Immature natural killer cell (primary cell): ENCODE results near the gene GALNT7. TPM values are rescaled to one million over a fixed set of nuclear protein-coding genes. Genes with fewer than 3 reads are reported as not detected.

ENCODE experiments used
- DNase-seq, 3 donors: peaks; one replicate each; pipeline ENCODE4 v3.0.0; 2022; ENCODE audit warnings: mixed read lengths in 1 of 3
- H3K27ac Mint-ChIP-seq, 6 donors: one replicate each; pipeline ENCODE4 v1.8.0; 2020; ENCODE audit warnings: mixed read lengths in 6 of 6, mild to moderate bottlenecking in 5 of 6, inconsistent platforms in 4 of 6, moderate library complexity in 3 of 6
- H3K27me3 Mint-ChIP-seq, 3 donors: one replicate each; pipeline ENCODE4 v1.8.0; 2020 to 2021; ENCODE audit warnings: low read depth in 3 of 3, mild to moderate bottlenecking in 3 of 3, mixed read lengths in 3 of 3, moderate library complexity in 3 of 3, inconsistent platforms in 1 of 3
- H3K36me3 Mint-ChIP-seq, 3 donors: one replicate each; pipeline ENCODE4 v1.8.0; 2020; ENCODE audit warnings: mixed read lengths in 3 of 3, inconsistent platforms in 2 of 3, mild to moderate bottlenecking in 2 of 3
- H3K4me1 Mint-ChIP-seq, 2 donors: one replicate each; pipeline ENCODE4 v1.8.0; 2020; ENCODE audit warnings: inconsistent platforms in 2 of 2, mild to moderate bottlenecking in 2 of 2, mixed read lengths in 2 of 2, moderate library complexity in 1 of 2
- H3K4me3 Mint-ChIP-seq, 5 donors: one replicate each; pipeline ENCODE4 v1.8.0; 2020; ENCODE audit warnings: mild to moderate bottlenecking in 5 of 5, mixed read lengths in 5 of 5, inconsistent platforms in 3 of 5, moderate library complexity in 3 of 5
- H3K9me3 Mint-ChIP-seq, 6 donors: one replicate each; pipeline ENCODE4 v1.8.0; 2020; ENCODE audit warnings: mild to moderate bottlenecking in 6 of 6, mixed read lengths in 6 of 6, inconsistent platforms in 4 of 6, moderate library complexity in 3 of 6
- polyA plus RNA-seq, 3 donors: library from polyadenylated mRNA; unstranded; fragments of 300-500 nt; fragmentation: Illumina TruSeq; gene quantifications; one replicate each; pipeline ENCODE4 v1.2.3, GENCODE V29; 2021

The GALNT7 gene
- polyA plus RNA-seq, 3 donors from 2014 or later = 6.8 to 9.9 (median 6.9) TPM

DNA sequence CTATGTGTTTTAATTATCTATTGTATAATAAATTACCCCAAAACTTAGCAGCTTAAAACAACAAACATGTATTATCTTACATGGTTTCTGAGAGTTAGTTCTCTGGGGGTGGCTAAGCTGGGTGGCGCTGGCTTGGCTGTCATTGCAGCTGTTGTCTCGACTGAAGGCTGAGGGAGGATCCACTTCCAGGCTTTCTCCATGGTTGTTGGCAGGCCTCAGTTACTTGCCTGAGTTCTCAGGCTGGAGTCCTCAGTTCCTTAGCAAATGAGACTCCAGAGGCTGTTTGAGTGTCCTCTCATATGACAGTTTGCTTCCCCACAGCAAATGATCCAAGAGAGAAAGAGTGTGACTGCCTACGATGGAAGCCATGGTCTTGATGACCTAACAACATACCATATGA lies 23.5 kb upstream of the GALNT7 start:
- peaks cover 0 to 4% (median 0%) of the 10 kb centered on the region in 3 donors for H3K36me3 Mint-ChIP-seq
- no peaks in the 10 kb centered on the region for H3K4me1 Mint-ChIP-seq
- H3K27me3 Mint-ChIP-seq = peaks cover 0 to 9% (median 0%) of the 10 kb centered on the region in 3 donors
- no peak overlapping the region for H3K4me3 Mint-ChIP-seq
- no peak overlapping the region for H3K27ac Mint-ChIP-seq
- H3K9me3 Mint-ChIP-seq = no peaks in the 10 kb centered on the region
- no peak for DNase-seq

DNA sequence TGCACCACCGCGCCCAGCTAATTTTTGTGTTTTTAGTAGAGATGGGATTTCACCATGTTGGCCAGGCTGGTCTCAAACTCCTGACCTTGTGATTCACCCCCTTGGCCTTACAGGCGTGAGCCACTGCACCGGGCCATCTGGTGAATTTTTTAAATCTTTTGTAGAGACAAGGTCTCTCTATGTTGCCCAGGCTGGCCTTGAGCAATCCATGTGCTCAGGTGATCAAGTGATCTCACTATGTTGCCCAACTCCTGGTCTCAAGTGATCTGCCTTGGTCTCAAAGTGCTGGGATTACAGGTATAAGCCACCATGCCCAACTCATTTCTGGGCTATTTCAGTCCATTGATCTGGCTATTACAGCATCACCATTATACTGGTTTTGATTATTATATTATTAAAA lies 22.2 kb upstream of the GALNT7 start:
- H3K4me1 Mint-ChIP-seq = no peaks in the 10 kb centered on the region
- no peak overlapping the region for H3K4me3 Mint-ChIP-seq
- H3K9me3 Mint-ChIP-seq = no peaks in the 10 kb centered on the region
- H3K36me3 Mint-ChIP-seq = peaks cover 0 to 4% (median 0%) of the 10 kb centered on the region in 3 donors
- no peak overlapping the region for H3K27ac Mint-ChIP-seq
- DNase-seq = no peak
- H3K27me3 Mint-ChIP-seq = peaks cover 0 to 9% (median 0%) of the 10 kb centered on the region in 3 donors

DNA sequence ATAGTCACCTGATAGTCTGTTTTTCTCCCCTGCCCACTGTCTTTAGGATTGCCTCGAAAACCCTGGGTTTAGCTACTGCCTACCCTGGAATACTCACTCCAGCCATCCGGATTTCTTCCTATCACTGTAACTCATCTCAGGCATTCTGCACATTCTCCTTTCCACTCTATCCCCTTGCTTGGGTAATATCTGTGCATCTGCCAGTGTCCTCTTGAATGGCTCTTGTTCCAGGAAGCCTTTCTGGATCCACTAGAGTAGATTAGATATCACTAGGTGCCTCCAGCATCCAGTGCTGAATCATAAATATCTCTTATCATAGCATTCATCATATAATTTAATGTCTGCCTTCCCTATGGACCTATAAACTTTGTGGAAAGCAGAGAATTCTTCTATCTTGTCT lies 17.1 kb upstream of the GALNT7 start:
- Mint-ChIP-seq H3K4me1 (no peaks in the 10 kb centered on the region), H3K36me3 (peaks cover 0 to 6% (median 0%) of the 10 kb centered on the region in 3 donors), H3K27me3 (peaks cover 0 to 4% (median 0%) of the 10 kb centered on the region in 3 donors), H3K9me3 (no peaks in the 10 kb centered on the region), H3K4me3 (no peak overlapping the region), H3K27ac (no peak overlapping the region)
- DNase-seq = no peak

DNA sequence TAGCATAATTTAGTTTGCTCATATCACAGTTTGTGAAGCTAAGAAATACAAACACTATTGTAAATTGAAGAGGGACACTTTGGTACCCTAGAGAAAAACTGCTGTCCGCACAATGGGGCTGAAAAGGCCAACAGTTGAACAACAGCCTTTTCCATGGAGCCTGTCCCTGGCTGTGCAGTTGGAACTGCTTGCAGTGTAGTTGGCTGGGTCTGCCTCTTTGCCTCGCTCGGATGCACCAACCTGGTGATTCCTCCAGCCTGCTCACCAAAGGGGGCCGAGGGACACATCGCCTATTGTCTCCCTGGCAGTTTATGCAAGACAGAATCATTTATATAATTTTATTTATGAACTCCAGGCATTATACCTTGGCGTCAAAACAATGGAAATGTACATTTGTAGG lies 16.5 kb upstream of the GALNT7 start:
- no peak for DNase-seq
- Mint-ChIP-seq H3K4me1 (no peaks in the 10 kb centered on the region), H3K27ac (no peak overlapping the region), H3K27me3 (peaks cover 0 to 4% (median 0%) of the 10 kb centered on the region in 3 donors), H3K4me3 (no peak overlapping the region), H3K9me3 (no peaks in the 10 kb centered on the region), H3K36me3 (peaks cover 0 to 8% (median 0%) of the 10 kb centered on the region in 3 donors)

DNA sequence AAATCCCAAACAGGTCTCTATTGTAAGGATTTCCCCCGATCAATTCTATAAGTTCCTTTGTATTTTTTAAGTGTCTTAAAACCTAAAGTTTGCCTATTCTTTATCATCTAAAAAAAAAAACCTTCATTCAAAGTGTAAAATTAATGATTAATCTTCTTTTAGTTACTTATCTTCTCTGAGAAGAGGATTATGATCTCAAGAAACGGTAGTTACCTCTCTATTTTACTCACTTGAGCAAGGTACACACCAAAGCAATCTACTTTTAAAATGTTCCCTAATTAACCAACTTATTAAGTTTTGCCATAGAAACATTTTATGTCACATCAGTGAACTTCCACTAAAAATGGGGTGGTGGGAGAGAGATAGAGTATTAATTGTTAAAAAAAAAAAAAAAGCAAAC lies 15.2 kb upstream of the GALNT7 start:
- Mint-ChIP-seq H3K4me3 (no peak overlapping the region), H3K4me1 (no peaks in the 10 kb centered on the region), H3K27me3 (peaks cover 0 to 4% (median 0%) of the 10 kb centered on the region in 3 donors), H3K27ac (no peak overlapping the region), H3K9me3 (no peaks in the 10 kb centered on the region), H3K36me3 (peaks cover 0 to 11% (median 0%) of the 10 kb centered on the region in 3 donors)
- DNase-seq = no peak

DNA sequence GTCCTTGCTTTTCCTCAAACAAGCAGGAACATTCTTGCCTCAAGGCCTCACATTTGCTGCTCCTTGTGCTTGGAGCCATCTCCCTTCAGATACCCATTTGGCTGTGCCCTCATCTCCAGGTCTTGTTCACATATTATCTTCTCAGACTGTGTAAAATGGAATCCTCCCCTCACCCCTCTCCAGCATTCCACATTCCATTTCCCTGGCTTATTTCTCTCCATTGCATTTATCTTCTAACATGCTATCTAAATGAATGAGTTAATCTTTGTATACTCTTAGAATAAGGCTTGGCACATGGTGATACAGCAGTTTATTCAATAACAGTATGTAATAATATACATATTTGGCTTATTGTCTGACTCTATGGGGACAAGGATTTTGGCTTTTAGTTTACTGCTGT lies 8.8 kb upstream of the GALNT7 start:
- no peak for DNase-seq

DNA sequence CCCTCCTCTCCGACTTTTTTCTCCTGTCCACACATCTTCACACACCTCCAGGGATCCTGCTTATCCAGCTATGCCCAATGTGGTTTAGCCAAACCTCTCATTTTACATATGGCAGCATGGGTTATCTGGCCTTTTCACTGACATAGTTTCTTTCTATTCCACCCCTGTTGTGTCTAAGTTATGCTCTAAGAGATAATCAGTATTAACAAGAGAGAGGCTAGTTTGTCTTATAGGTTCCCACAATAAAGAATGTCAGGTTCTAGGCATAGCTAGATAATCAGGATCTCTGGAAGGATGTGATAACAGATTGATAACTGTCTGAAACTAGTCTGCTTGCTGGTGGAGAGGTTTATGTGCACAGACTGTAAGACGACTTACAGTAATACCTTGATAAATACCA lies 7.7 kb upstream of the GALNT7 start:
- Mint-ChIP-seq H3K27me3 (no peaks in the 10 kb centered on the region), H3K4me3 (no peak overlapping the region), H3K36me3 (peaks cover 0 to 11% (median 0%) of the 10 kb centered on the region in 3 donors)

More for the DNA sequence above, 8.8 kb upstream of the GALNT7 start:
- Mint-ChIP-seq H3K36me3 (peaks cover 0 to 11% (median 0%) of the 10 kb centered on the region in 3 donors), H3K4me3 (no peak overlapping the region), H3K27ac (peak overlapping the region in 1 of 6 donors; percentile 20), H3K4me1 (no peaks in the 10 kb centered on the region), H3K27me3 (no peaks in the 10 kb centered on the region), H3K9me3 (no peaks in the 10 kb centered on the region)

DNA sequence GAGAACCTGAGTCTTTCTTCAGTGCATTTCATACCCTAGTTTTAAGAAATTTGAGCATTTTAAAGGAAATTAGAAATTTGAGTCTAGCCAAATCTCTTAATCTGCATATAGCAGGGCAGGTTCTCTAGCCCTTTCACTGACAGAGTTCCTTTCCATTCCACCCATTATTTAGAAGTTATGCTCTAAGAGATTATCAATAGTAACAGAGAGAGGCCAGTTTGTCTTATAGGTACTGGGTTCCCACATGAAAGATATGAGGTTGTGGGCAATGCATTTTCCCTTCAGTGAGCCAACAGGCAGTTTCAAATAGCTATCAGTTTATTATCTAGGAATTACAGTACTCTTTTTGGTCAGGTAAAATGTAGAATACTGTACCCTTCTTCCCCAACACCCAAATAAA lies 7.3 kb upstream of the GALNT7 start:
- Mint-ChIP-seq H3K4me1 (peaks cover 0 to under 1% of the 10 kb centered on the region in 2 donors), H3K27ac (no peak overlapping the region), H3K9me3 (no peaks in the 10 kb centered on the region), H3K4me3 (no peak overlapping the region), H3K36me3 (peaks cover 0 to 7% (median 0%) of the 10 kb centered on the region in 3 donors), H3K27me3 (no peaks in the 10 kb centered on the region)
- no peak for DNase-seq

More for the DNA sequence above, 7.7 kb upstream of the GALNT7 start:
- no peak for DNase-seq
- no peaks in the 10 kb centered on the region for H3K4me1 Mint-ChIP-seq
- no peak overlapping the region for H3K27ac Mint-ChIP-seq
- H3K9me3 Mint-ChIP-seq = no peaks in the 10 kb centered on the region

DNA sequence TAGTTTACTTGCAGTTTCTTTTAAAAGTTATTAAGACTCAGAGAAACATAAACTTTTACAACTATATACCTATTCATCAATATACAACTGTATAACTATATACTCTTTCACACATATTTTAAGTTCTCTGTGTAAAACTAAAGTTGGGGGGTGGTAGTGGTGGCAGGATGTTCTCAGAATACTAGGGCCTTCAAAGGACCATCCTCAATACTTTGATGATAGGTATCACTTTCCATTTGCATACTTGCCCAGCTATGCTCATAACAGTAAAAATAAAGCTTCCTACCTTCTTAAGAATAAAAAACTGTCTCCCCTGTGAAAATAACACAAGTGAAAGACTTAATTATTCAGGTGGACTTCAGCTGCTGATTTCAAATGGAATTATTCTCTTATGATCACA lies 2.9 kb upstream of the GALNT7 start:
- Mint-ChIP-seq H3K27ac (no peak overlapping the region), H3K4me1 (peaks cover 16 to 25% of the 10 kb centered on the region in 2 donors), H3K36me3 (no peaks in the 10 kb centered on the region), H3K4me3 (no peak overlapping the region), H3K9me3 (no peaks in the 10 kb centered on the region), H3K27me3 (peaks cover 0 to 8% (median 0%) of the 10 kb centered on the region in 3 donors)
- no peak for DNase-seq

DNA sequence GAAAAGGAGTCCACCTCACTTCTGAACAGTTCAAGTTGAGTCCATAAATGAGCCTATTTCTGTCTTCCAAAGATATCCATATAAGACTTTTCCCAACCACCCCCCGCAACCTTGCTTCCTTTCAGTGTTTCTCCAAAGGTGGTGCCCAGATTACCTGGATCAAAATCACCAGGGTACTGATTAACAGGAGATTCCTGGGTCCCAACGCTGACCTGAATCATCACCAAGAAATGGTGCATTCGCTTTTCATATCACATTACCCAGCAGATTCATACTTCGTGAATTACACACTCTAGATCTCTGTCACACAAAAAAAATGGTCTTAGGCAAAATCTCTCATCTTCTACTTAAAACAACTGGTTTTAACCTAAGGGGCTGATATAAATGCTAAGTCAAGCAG lies 2.1 kb upstream of the GALNT7 start:
- Mint-ChIP-seq H3K4me1 (peaks cover 24 to 33% of the 10 kb centered on the region in 2 donors), H3K4me3 (no peak overlapping the region), H3K27me3 (peaks cover 0 to 8% (median 0%) of the 10 kb centered on the region in 3 donors), H3K9me3 (no peaks in the 10 kb centered on the region), H3K36me3 (no peaks in the 10 kb centered on the region), H3K27ac (peak overlapping the region in 1 of 6 donors; percentile 5)
- DNase-seq = no peak

DNA sequence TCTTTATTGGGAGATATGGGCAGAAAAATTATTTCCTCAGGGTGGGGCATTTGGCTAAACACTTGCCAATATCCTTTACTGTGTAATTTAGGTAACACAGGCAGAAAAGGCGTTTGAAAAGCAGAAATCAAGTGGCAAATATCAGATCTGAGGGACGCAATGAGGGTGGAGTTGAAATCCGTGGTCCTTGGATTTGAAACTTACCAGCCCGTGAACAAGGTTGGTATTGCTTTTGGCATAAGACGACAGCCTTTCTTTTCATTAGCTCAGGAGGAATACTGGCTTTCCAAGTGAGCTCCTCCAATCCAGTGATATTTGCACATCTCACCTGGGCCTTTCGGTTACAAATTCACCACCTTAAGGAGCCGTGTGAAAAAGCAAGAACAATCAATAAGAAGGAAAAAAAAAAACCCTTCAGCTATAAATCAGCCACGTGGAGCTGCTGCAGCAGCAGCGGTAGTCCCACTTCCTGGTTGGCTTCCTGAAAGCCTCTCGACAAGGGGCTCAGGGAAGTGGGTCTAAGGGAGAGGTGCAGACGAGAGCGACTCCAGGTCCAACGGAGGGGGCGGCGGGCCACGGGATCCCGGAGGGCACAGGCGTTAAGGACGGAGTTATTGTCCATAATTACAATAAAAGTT lies 734 bp upstream of the GALNT7 start:
- H3K27me3 Mint-ChIP-seq = peaks cover 0 to 8% (median 0%) of the 10 kb centered on the region in 3 donors
- DNase-seq = peak in 1 of 3 donors; percentile 25
- H3K36me3 Mint-ChIP-seq = no peaks in the 10 kb centered on the region
- peak overlapping the region; percentile 76 to 93 (median 88) for H3K27ac Mint-ChIP-seq
- no peaks in the 10 kb centered on the region for H3K9me3 Mint-ChIP-seq
- peak overlapping the region; percentile 92 to 98 (median 96) for H3K4me3 Mint-ChIP-seq
- peaks cover 32 to 45% of the 10 kb centered on the region in 2 donors for H3K4me1 Mint-ChIP-seq

DNA sequence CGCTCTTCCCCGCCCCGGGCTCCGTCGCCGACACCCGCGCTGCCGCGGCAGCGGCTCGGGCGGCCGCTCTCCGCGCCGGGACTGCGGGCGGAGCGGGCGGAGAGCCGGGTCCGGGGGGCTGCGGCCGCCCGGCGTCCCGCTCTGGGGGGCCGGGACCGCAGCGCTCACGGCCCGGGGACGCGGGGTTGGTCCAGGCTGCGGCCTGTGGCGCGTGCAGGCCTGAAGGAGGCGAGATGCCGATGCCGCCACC lies 492 bp downstream of the GALNT7 start:
- H3K4me1 Mint-ChIP-seq = peaks cover 36 to 53% of the 10 kb centered on the region in 2 donors
- no peak overlapping the region for H3K4me3 Mint-ChIP-seq
- H3K27ac Mint-ChIP-seq = no peak overlapping the region
- DNase-seq = no peak
- H3K36me3 Mint-ChIP-seq = no peaks in the 10 kb centered on the region
- no peaks in the 10 kb centered on the region for H3K9me3 Mint-ChIP-seq
- peaks cover 0 to 10% (median 0%) of the 10 kb centered on the region in 3 donors for H3K27me3 Mint-ChIP-seq

DNA sequence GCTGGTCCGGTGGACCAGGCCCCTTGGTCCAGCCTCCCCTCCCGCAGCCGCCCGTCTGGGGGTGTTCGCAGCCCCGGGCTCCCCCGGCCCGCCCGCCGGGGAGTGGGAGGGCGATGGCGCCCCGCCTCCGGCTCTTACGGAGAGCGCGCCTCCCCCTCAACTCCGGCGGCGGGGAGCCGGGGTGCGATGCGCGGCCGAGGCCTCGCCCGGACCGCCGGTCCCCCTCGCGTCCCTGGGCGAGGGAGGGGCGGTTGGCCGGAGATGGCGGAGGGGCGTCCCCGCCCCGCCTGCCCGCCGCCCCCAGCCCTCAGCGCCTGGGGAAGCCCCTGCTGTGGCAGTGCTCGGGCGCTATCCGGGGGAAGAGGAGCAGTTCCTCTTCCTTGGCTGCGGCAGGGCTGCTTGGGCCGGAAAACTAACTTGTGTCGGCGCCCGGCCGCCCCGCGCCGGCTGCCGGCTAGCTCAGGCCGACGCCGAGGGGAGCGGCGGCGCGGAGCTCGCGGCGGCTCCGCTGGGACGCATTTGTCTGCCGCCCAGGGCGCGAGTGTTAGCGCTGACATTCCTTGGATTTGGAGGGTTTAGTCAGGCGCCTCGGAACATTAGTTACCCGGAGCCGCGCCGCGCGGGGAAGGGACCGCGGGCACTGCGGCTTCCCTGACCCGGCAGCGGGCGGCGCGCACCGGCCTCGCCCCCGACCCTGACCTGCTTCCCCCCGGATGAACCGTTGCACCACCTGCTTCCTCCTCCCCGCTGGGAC lies 994 bp downstream of the GALNT7 start:
- H3K9me3 Mint-ChIP-seq = no peaks in the 10 kb centered on the region
- peaks cover 39 to 55% of the 10 kb centered on the region in 2 donors for H3K4me1 Mint-ChIP-seq
- H3K27me3 Mint-ChIP-seq = peaks cover 0 to 10% (median 0%) of the 10 kb centered on the region in 3 donors
- peak overlapping the region in 5 of 6 donors; percentile 65 to 92 (median 88) for H3K27ac Mint-ChIP-seq
- DNase-seq = peak; percentile 69 to 73 (median 70)
- no peaks in the 10 kb centered on the region for H3K36me3 Mint-ChIP-seq
- peak overlapping the region; percentile 83 to 92 (median 88) for H3K4me3 Mint-ChIP-seq

DNA sequence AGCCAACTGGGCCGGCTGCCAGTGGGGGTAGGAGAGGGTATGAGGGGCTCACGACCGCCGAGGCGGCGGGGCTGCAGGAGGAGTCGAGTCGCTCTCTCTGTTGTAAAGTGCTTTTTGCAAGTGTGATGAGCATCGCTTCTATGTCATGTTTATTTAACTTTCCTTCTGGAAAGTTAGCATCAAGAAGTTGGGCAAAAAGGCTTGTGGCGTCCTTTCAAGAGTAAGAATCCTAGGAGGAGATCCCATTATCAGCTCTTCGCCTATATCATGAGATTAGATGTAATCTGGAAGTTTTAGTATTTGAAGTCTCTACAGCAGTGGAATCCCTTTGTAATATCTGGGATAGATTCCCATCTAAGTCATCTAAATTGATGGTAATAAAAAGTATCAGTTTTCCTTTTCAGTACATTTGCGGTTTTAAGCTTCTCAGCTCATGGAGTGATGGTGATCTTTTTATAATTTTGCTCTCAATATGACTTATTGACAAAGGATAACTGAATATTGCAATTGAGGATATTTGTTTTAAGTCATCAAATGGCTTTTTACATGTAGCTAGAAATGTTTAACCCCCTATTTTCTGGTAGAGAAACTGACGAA lies 1.7 kb downstream of the GALNT7 start:
- no peaks in the 10 kb centered on the region for H3K36me3 Mint-ChIP-seq
- peak overlapping the region; percentile 65 to 92 (median 85) for H3K27ac Mint-ChIP-seq
- peak overlapping the region; percentile 83 to 92 (median 88) for H3K4me3 Mint-ChIP-seq
- no peaks in the 10 kb centered on the region for H3K9me3 Mint-ChIP-seq
- H3K27me3 Mint-ChIP-seq = peaks cover 0 to 10% (median 0%) of the 10 kb centered on the region in 3 donors
- DNase-seq = no peak
- H3K4me1 Mint-ChIP-seq = peaks cover 41 to 55% of the 10 kb centered on the region in 2 donors
